ENCODE data around the gene SAMD4A.

GRCh38 chr14:54713379-54713778, 146.5 kb downstream of the SAMD4A start:
- TF ChIP-seq CTCF (IDR thresholded peaks at IDR 0.05) (no peak), POLR2A (IDR thresholded peaks at IDR 0.05) (no peak)
